Spleen (tissue), 7 donors: ENCODE results near the gene HIF3A.

ENCODE experiments used
- CTCF ChIP-seq, 11 experiments: fragments of 200-600 bp in 7 of 11; fragments of 450-650 bp in 4 of 11; sonication (generic) in 4 of 11; IDR thresholded peaks in 8 of 11; conservative IDR thresholded peaks in 3 of 11; 1 replicate in 7 of 11; 2 replicates in 4 of 11; pipeline versions ENCODE4 v1.4.0 to v1.8.0; 2016 to 2021; ENCODE audit warnings: antibody characterized with exemption in 11 of 11, inconsistent platforms in 4 of 11, mild to moderate bottlenecking in 1 of 11
- POLR2A ChIP-seq, 3 donors: fragments of 450-650 bp; IDR thresholded peaks; one replicate each; pipeline ENCODE4 v1.5.1; 2017; ENCODE audit warnings: antibody characterized with exemption in 3 of 3, mild to moderate bottlenecking in 1 of 3
- donor health status: DM: no; HTN: no; CAD: no; lungs with moderate emphysema.
- donor health status: DM: no; HTN: no; CAD: no.
- donor health status: DM: no; HTN: no; CAD: no.

- TF ChIP-seq CTCF (IDR thresholded peaks at IDR 0.05 in 8 of 11, conservative IDR thresholded peaks at IDR 0.05 in 3 of 11) (no peak), POLR2A (IDR thresholded peaks at IDR 0.05) (no peak)
Observed at GRCh38 chr19:46306501-46306900, 9.7 kb downstream of the HIF3A start.
